LNCAP (cell line): ENCODE data around the gene MOCS2.

ENCODE experiments used
- CTCF ChIP-seq: fragments of 450-650 bp; IDR thresholded peaks from 2 replicates; pipeline ENCODE4 v1.5.1; 2017; ENCODE audit warnings: mild to moderate bottlenecking

The MOCS2 gene

GRCh38 chr5:53080271-53080670 lies 29.3 kb downstream of the MOCS2 start:
- TF ChIP-seq CTCF: no peak

GRCh38 chr5:53076014-53076583 lies 33.5 kb downstream of the MOCS2 start:
- no peak for TF ChIP-seq CTCF

- no peak for TF ChIP-seq CTCF
Observed at GRCh38 chr5:53073348-53073747, 36.2 kb downstream of the MOCS2 start.

DNA sequence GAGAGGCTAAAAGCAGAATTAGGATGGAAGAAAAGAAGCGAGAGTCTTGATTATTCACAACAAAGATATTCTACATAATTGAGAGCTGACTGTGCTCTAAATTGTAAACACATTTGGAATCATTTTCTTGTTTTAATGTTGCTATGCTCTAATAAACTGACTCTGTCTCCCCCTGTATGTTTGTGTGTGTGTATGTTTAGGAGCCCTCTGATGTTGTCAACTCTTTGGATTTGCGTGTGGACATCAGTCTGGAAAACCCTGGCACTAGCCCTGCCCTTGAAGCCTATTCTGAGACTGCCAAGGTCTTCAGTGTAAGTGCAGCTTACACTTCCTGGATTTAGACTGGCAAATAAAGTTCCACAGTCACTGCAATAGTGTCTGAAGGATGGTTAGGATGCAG lies 37.8 kb downstream of the MOCS2 start:
- TF ChIP-seq CTCF: no peak

DNA sequence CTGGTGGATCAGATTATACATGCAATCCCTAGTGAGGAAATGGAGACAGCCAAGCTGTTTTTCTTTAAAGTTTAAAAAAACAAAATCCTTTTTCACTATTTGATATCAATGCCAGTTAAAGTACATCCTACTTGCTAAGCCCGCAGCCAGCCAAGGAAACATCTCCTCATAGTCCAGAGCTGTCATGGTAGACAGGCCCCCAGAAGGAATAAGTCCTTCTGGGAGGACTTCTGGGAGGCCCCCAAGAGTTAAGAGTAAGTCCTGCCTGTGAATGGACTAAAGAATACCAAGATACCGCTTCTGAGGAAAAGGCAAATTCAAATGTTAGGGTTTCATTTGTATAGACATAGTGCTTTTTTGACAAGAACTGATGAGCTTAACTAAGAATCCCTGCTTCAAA lies 38.3 kb downstream of the MOCS2 start:
- no peak for TF ChIP-seq CTCF

- no peak for TF ChIP-seq CTCF
Observed at GRCh38 chr5:53069626-53070025, 39.9 kb downstream of the MOCS2 start.

DNA sequence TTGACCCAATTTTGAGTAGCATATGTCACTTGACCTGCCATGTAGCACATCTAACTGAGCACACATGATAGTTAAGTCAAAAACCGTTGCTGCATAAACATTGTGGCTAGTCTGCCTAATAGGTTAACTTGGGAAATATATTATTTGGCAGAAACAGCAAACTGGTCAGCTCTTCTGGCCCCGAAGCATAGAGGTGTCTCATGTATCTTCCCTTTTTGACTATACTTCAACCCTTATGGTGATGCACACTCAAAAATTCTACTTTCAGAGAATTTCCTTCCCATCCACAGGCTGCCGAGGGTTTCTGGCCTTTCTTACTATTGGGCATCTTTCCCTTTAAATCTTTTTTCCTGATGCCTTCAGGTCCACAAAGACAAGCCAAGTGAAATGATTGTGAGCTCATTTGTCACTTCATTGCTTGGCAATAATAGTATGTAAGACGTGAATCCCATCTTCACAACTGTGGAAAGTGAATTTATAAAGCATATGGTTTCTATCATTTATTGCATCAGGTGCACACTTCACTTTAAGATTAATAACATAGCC lies 41.2 kb downstream of the MOCS2 start:
- TF ChIP-seq CTCF: no peak

DNA sequence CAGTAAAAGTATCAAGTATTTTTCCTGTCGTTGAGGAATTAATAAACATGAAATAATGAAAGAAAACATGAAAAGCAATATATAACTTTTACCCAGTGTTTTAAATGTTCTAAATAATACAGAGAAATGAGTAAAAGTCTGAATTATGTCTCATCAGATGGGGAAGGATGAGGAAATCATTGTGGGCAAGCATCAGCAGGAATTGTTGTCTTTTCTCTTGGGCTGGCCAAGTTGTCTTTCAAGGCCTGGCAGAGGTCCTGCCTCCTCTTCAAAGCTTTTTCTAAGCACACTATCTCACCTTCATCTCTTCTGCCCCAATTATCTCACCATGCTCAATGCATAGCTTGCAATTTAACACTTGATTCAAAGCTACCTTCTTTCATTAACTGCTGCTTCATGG lies 41.9 kb downstream of the MOCS2 start:
- no peak for TF ChIP-seq CTCF
